HEK293 (cell line): Measurements from ENCODE around the gene PRDM15.

Source experiments
- GLIS2 ChIP-seq: fragments of 450-650 bp; formaldehyde crosslinking; IDR thresholded peaks from 2 replicates; pipeline ENCODE4 v1.5.1; 2016; ENCODE audit warnings: missing biosample characterization, missing genetic modification characterization
- HOXA7 ChIP-seq: sonication (generic); formaldehyde crosslinking; IDR thresholded peaks from 2 replicates; pipeline ENCODE4 v1.8.1; 2022; ENCODE audit warnings: missing genetic modification reagents, borderline replicate concordance
- PRDM10 ChIP-seq: fragments of 450-650 bp; formaldehyde crosslinking; IDR thresholded peaks from 2 replicates; pipeline ENCODE4 v1.5.1; 2016; ENCODE audit warnings: missing biosample characterization, missing genetic modification characterization
- PRDM6 ChIP-seq: fragments of 450-650 bp; formaldehyde crosslinking; IDR thresholded peaks from 2 replicates; pipeline ENCODE4 v1.5.1; 2017; ENCODE audit warnings: missing biosample characterization, missing genetic modification characterization
- REPIN1 ChIP-seq: fragments of 450-650 bp; formaldehyde crosslinking; IDR thresholded peaks from 2 replicates; pipeline ENCODE4 v1.5.1; 2017; ENCODE audit warnings: missing biosample characterization, missing genetic modification characterization, low read depth
- SCRT1 ChIP-seq: fragments of 450-650 bp; formaldehyde crosslinking; IDR thresholded peaks from 2 replicates; pipeline ENCODE4 v1.5.1; 2016; ENCODE audit warnings: missing biosample characterization, missing genetic modification characterization, borderline replicate concordance
- SCRT2 ChIP-seq: fragments of 450-650 bp; formaldehyde crosslinking; IDR thresholded peaks from 2 replicates; pipeline ENCODE4 v1.5.1; 2016; ENCODE audit warnings: missing biosample characterization, missing genetic modification characterization
- SP7 ChIP-seq: fragments of 450-650 bp; formaldehyde crosslinking; IDR thresholded peaks from 2 replicates; pipeline ENCODE4 v1.5.1; 2016; ENCODE audit warnings: missing biosample characterization, missing genetic modification characterization
- WT1 ChIP-seq: fragments of 450-650 bp; formaldehyde crosslinking; IDR thresholded peaks from 2 replicates; pipeline ENCODE4 v1.5.1; 2016; ENCODE audit warnings: missing biosample characterization, missing genetic modification characterization
- ZBTB44 ChIP-seq: fragments of 450-650 bp; IDR thresholded peaks from 2 replicates; pipeline ENCODE4 v1.5.1; 2018; ENCODE audit warnings: missing biosample characterization, mild to moderate bottlenecking, missing genetic modification characterization
- ZNF114 ChIP-seq: fragments of 450-650 bp; formaldehyde crosslinking; IDR thresholded peaks from 2 replicates; pipeline ENCODE4 v1.5.0; 2017; ENCODE audit warnings: missing biosample characterization, missing genetic modification characterization
- ZNF148 ChIP-seq: fragments of 450-650 bp; formaldehyde crosslinking; IDR thresholded peaks from 2 replicates; pipeline ENCODE4 v1.5.0; 2017; ENCODE audit warnings: missing biosample characterization, missing genetic modification characterization, borderline replicate concordance
- ZNF221 ChIP-seq: fragments of 450-650 bp; formaldehyde crosslinking; IDR thresholded peaks from 2 replicates; pipeline ENCODE4 v1.5.1; 2017; ENCODE audit warnings: missing biosample characterization, missing genetic modification characterization, borderline replicate concordance
- ZNF239 ChIP-seq: fragments of 450-650 bp; formaldehyde crosslinking; IDR thresholded peaks from 2 replicates; pipeline ENCODE4 v1.5.1; 2016; ENCODE audit warnings: missing biosample characterization, missing genetic modification characterization
- ZNF26 ChIP-seq: fragments of 450-650 bp; formaldehyde crosslinking; IDR thresholded peaks from 2 replicates; pipeline ENCODE4 v1.5.1; 2016; ENCODE audit warnings: missing biosample characterization, missing genetic modification characterization
- ZNF645 ChIP-seq: fragments of 450-650 bp; formaldehyde crosslinking; IDR thresholded peaks from 2 replicates; pipeline ENCODE4; 2016; ENCODE audit warnings: missing biosample characterization, missing genetic modification characterization
- ZNF654 ChIP-seq: fragments of 450-650 bp; formaldehyde crosslinking; IDR thresholded peaks from 2 replicates; pipeline ENCODE4 v1.5.1; 2016; ENCODE audit warnings: low read depth, missing biosample characterization, missing genetic modification characterization
- ZNF692 ChIP-seq: fragments of 450-650 bp; formaldehyde crosslinking; IDR thresholded peaks from 2 replicates; pipeline ENCODE4 v1.5.1; 2016; ENCODE audit warnings: missing biosample characterization, missing genetic modification characterization
- ZNF785 ChIP-seq: fragments of 450-650 bp; formaldehyde crosslinking; IDR thresholded peaks from 2 replicates; pipeline ENCODE4 v1.5.1; 2016; ENCODE audit warnings: missing biosample characterization, missing genetic modification characterization
- ZSCAN16 ChIP-seq: fragments of 450-650 bp; formaldehyde crosslinking; IDR thresholded peaks from 2 replicates; pipeline ENCODE4 v1.5.1; 2016; ENCODE audit warnings: missing biosample characterization, missing genetic modification characterization
- ZSCAN23 ChIP-seq: fragments of 450-650 bp; formaldehyde crosslinking; IDR thresholded peaks from 2 replicates; pipeline ENCODE4 v1.5.1; 2016; ENCODE audit warnings: missing biosample characterization, missing genetic modification characterization
- ZSCAN4 ChIP-seq: fragments of 450-650 bp; formaldehyde crosslinking; IDR thresholded peaks from 2 replicates; pipeline ENCODE4 v1.5.1; 2017; ENCODE audit warnings: missing biosample characterization, missing genetic modification characterization
- ZXDB ChIP-seq: fragments of 450-650 bp; formaldehyde crosslinking; IDR thresholded peaks from 2 replicates; pipeline ENCODE4 v1.5.1; 2016; ENCODE audit warnings: missing biosample characterization, missing genetic modification characterization

Gene PRDM15

GRCh38 chr21:41765973-41766882, 112.9 kb downstream of the PRDM15 start (continued):
- 0 out of 2 replicates have a peak, but pooled peaks have one; percentile 42 for TF ChIP-seq REPIN1 (tag by site-specific recombination)
- peak; percentile 30 for TF ChIP-seq GLIS2
- TF ChIP-seq ZNF26: no peak
- TF ChIP-seq SCRT1 (tag by site-specific recombination): no peak
- no peak for TF ChIP-seq SCRT2 (tag by site-specific recombination)
- TF ChIP-seq SP7 (tag by site-specific recombination): peak; percentile 75
- peak; percentile 85 for TF ChIP-seq ZNF692 (tag by site-specific recombination)
- no peak for TF ChIP-seq ZBTB44 (tag by site-specific recombination)
- TF ChIP-seq PRDM6 (tag by site-specific recombination): no peak
- TF ChIP-seq ZSCAN16: no peak
- no peak for TF ChIP-seq ZSCAN4
- TF ChIP-seq ZNF221 (tag by site-specific recombination): no peak
- TF ChIP-seq HOXA7 (CRISPR knock-in tag): no peak
- no peak for TF ChIP-seq ZNF114 (tag by site-specific recombination)
- TF ChIP-seq ZNF785 (tag by site-specific recombination): no peak
- TF ChIP-seq ZNF239: no peak
- no peak for TF ChIP-seq ZNF148 (tag by site-specific recombination)
- no peak for TF ChIP-seq ZNF645
- TF ChIP-seq ZSCAN23: no peak
- no peak for TF ChIP-seq ZNF654 (tag by site-specific recombination)
- TF ChIP-seq ZXDB (tag by site-specific recombination): peak; percentile 18; the same call in 1 of the 2 replicates
- peak; percentile 64 for TF ChIP-seq PRDM10 (tag by site-specific recombination)
- no peak for TF ChIP-seq WT1 (tag by site-specific recombination)
